ENCODE measurements around the gene SRP14. TPM values are rescaled to one million over a fixed set of nuclear protein-coding genes. Genes with fewer than 3 reads are reported as not detected.

Gene SRP14
- total and polyA plus RNA-seq, 9 of the 15 experiments (the other 6 are each of a cell fraction or from before 2014, with no cell fraction given): 161 to 1,097 (median 402) TPM

- TF ChIP-seq ZNF655 (CRISPR knock-in tag; IDR thresholded peaks at IDR 0.05) (no peak), ZNF395 (CRISPR knock-in tag; IDR thresholded peaks at IDR 0.05) (no peak), HMG20A (CRISPR knock-in tag; conservative IDR thresholded peaks at IDR 0.05) (no peak), JUNB (CRISPR knock-in tag; conservative IDR thresholded peaks at IDR 0.05) (no peak), MAFK (IDR thresholded peaks at IDR 0.05; ENCODE audit: low read length) (no peak), TSHZ1 (CRISPR knock-in tag; IDR thresholded peaks at IDR 0.05) (no peak), IRF9 (tag; IDR thresholded peaks at IDR 0.05) (no peak), SRSF9 (IDR thresholded peaks at IDR 0.05; ENCODE audit: borderline replicate concordance, low read depth, low read length) (no peak), PRDM10 (IDR thresholded peaks at IDR 0.05; ENCODE audit: partially characterized antibody) (no peak), ZBTB12 (CRISPR knock-in tag; IDR thresholded peaks at IDR 0.05) (no peak), GTF2F1 (IDR thresholded peaks at IDR 0.05; ENCODE audit: low read depth, low read length) (peak; percentile 48; the same call in 1 of the 2 replicates), DLX4 (CRISPR knock-in tag; IDR thresholded peaks at IDR 0.05) (no peak)
These were observed at the start of gene SRP14 (continued) for GRCh38 chr15:40038638-40039543.

Measured in K562 (cell line).